Endothelial cell of umbilical vein (primary cell): ENCODE results near the gene SLC38A2. TPM values are rescaled to one million over a fixed set of nuclear protein-coding genes. Genes with fewer than 3 reads are reported as not detected.

Source experiments
- BruUV-seq: library from RNA; stranded (reverse); fragments of 400-500 nt; replicated peaks from 2 replicates; lab custom pipeline; 2021; lab: Mats Ljungman, UMichigan
- CTCF ChIA-PET: fragments of 300-600, 350-600 bp; sonication (Branson Sonifier 250); formaldehyde crosslinking; loops from one replicate; lab custom pipeline; 2021; ENCODE audit warnings: antibody characterized with exemption, inconsistent platforms; lab: Charles Lee
- POLR2A ChIA-PET: fragments of 300-600, 350-600 bp; sonication (Branson Sonifier 250); formaldehyde crosslinking; loops from one replicate; lab custom pipeline; 2021; ENCODE audit warnings: antibody characterized with exemption, inconsistent platforms; lab: Charles Lee
- DNase-seq: peaks from one replicate; pipeline ENCODE4 v3.0.0-alpha.2; 2011; ENCODE audit warnings: low read depth, low spot score
- FAIRE-seq: peaks from 2 replicates; lab custom pipeline; 2011; peaks lifted over from hg19 to GRCh38; lab: Jason Lieb, UNC
- H2AFZ ChIP-seq: 2 replicates; pipeline ENCODE4 v1.6.0; 2012; ENCODE audit warnings: low read depth, low read length, control low read depth, inconsistent platforms
- H3K27ac ChIP-seq: 2 replicates; pipeline ENCODE4 v1.5.1; 2011; ENCODE audit warnings: low read depth, mild to moderate bottlenecking, control low read depth, low read length, moderate library complexity; ENCODE audit not compliant: insufficient read depth
- H3K27me3 ChIP-seq, 2 experiments: 2 replicates each; pipeline versions ENCODE4 v1.6.0 to v1.6.1; 2011; ENCODE audit warnings: low read length in 2 of 2, mixed read lengths in 1 of 2; ENCODE audit not compliant: control insufficient read depth in 2 of 2, insufficient read depth in 2 of 2
- H3K36me3 ChIP-seq, 2 experiments: 2 replicates in 1 of 2; 3 replicates in 1 of 2; pipeline ENCODE4 v1.5.1; 2011; ENCODE audit warnings: low read length in 2 of 2, mild to moderate bottlenecking in 1 of 2, moderate library complexity in 1 of 2; ENCODE audit not compliant: control insufficient read depth in 2 of 2, insufficient read depth in 2 of 2; ENCODE audit errors: extremely low read depth in 1 of 2
- H3K4me1 ChIP-seq: 3 replicates; pipeline ENCODE4 v1.5.1; 2011; ENCODE audit warnings: mild to moderate bottlenecking, low read length; ENCODE audit not compliant: control insufficient read depth, insufficient read depth; ENCODE audit errors: extremely low read depth
- H3K4me2 ChIP-seq: 2 replicates; pipeline ENCODE4 v1.6.1; 2011; ENCODE audit warnings: low read length, control low read depth, mixed read lengths; ENCODE audit not compliant: insufficient read depth
- H3K4me3 ChIP-seq, 3 experiments: fragments of 200-600 bp in 1 of 3; sonication (generic), shearing (Covaris generic) in 1 of 3; replicated peaks in 1 of 3; 2 replicates each; pipeline ENCODE4 v1.5.1; 2011 to 2016; ENCODE audit warnings: control low read depth in 3 of 3, low read length in 3 of 3, mild to moderate bottlenecking in 2 of 3, inconsistent platforms in 1 of 3, low read depth in 1 of 3, moderate library complexity in 1 of 3; ENCODE audit not compliant: insufficient read depth in 1 of 3
- H3K79me2 ChIP-seq: 2 replicates; pipeline ENCODE4 v1.6.0; 2012; ENCODE audit warnings: low read length, inconsistent platforms; ENCODE audit not compliant: control insufficient read depth, insufficient read depth
- H3K9ac ChIP-seq: replicated peaks from 2 replicates; pipeline ENCODE3; 2011; ENCODE audit warnings: low read length, control low read depth; ENCODE audit not compliant: insufficient read depth; ENCODE audit errors: extremely low read depth
- H3K9me1 ChIP-seq: replicated peaks from 3 replicates; pipeline ENCODE4 v1.6.0; 2011; ENCODE audit warnings: mild to moderate bottlenecking, low read length; ENCODE audit not compliant: control insufficient read depth, insufficient read depth; ENCODE audit errors: extremely low read depth
- H3K9me3 ChIP-seq: replicated peaks from 2 replicates; pipeline ENCODE4 v1.5.1; 2012; ENCODE audit warnings: low read length, inconsistent platforms; ENCODE audit not compliant: control insufficient read depth, insufficient read depth
- H4K20me1 ChIP-seq: replicated peaks from 2 replicates; pipeline ENCODE3; 2011; ENCODE audit warnings: mild to moderate bottlenecking, low read length; ENCODE audit not compliant: control insufficient read depth, insufficient read depth; ENCODE audit errors: extremely low read depth
- EZH2 ChIP-seq: IDR thresholded peaks from 2 replicates; pipeline ENCODE4 v1.6.1; 2012; ENCODE audit warnings: borderline replicate concordance, low read depth, mild to moderate bottlenecking, moderate library complexity, low read length, inconsistent platforms; ENCODE audit not compliant: severe bottlenecking
- FOS ChIP-seq: IDR thresholded peaks from 2 replicates; pipeline ENCODE4 v1.6.1; 2011; ENCODE audit warnings: mild to moderate bottlenecking, low read length, moderate library complexity, borderline replicate concordance; ENCODE audit not compliant: insufficient read depth
- GATA2 ChIP-seq: IDR thresholded peaks from 2 replicates; pipeline ENCODE4 v1.7.0; 2011; ENCODE audit warnings: low read depth, mild to moderate bottlenecking, moderate library complexity, mixed read lengths, low read length; ENCODE audit not compliant: insufficient read length, insufficient read depth
- JUN ChIP-seq: IDR thresholded peaks from 2 replicates; pipeline ENCODE4 v1.6.1; 2011; ENCODE audit warnings: borderline replicate concordance, low read depth; ENCODE audit not compliant: insufficient read length, insufficient read depth
- MAX ChIP-seq: IDR thresholded peaks from 2 replicates; pipeline ENCODE4 v1.6.1; 2011; ENCODE audit not compliant: insufficient read depth, insufficient read length
- MYC ChIP-seq: IDR thresholded peaks from one replicate; pipeline ENCODE4 v1.6.1; 2011; ENCODE audit warnings: mild to moderate bottlenecking, low read depth, low read length
- POLR2A ChIP-seq: IDR thresholded peaks from 2 replicates; pipeline ENCODE4 v1.6.1; 2012; ENCODE audit warnings: low read depth, mild to moderate bottlenecking, control low read depth, low read length
- POLR2AphosphoS5 ChIP-seq: IDR thresholded peaks from 2 replicates; pipeline ENCODE4 v1.6.1; 2012; ENCODE audit warnings: low read depth, mild to moderate bottlenecking, control low read depth, low read length, moderate library complexity; ENCODE audit not compliant: insufficient read depth
- dilution Hi-C: fragments of 300-500 bp; cut with MboI; formaldehyde crosslinking; loops from one replicate; pipeline ENCODE4 v1.15.0; 2019; ENCODE audit warnings: low sequenced_read_pairs; ENCODE audit not compliant: extremely low pct_ligation_motif_present
- intact Hi-C: fragments of 100-400 bp; cut with micrococcal nuclease; formaldehyde crosslinking; loops from one replicate; pipeline ENCODE4 v1.10.0; 2022
- polyA plus RNA-seq, 4 experiments: library from polyadenylated mRNA; depleted of rRNA in 3 of 4; stranded (reverse) in 3 of 4; unstranded in 1 of 4; fragments of >200 nt; gene quantifications; 2 replicates each; pipeline versions ENCODE4 v1.2.1 to v1.2.3, GENCODE V29; 2011 to 2012; ENCODE audit warnings: missing spikeins in 1 of 4
- total RNA-seq: library from RNA; stranded (reverse); gene quantifications from 2 replicates; pipeline ENCODE4 v1.2.3, GENCODE V29; 2021
- TF ChIP-seq, protein P1 (sequence below), 2 donors: IDR thresholded peaks; 1 replicate in 1 of 2; 2 replicates in 1 of 2; pipeline ENCODE4 v1.5.1; 2011; ENCODE audit warnings: low read length in 2 of 2, mild to moderate bottlenecking in 2 of 2, moderate library complexity in 2 of 2, control low read depth in 1 of 2, inconsistent platforms in 1 of 2, low read depth in 1 of 2; ENCODE audit not compliant: insufficient read depth in 1 of 2; ENCODE audit errors: extremely low read depth in 1 of 2

The SLC38A2 gene
- total and polyA plus RNA-seq, 2 donors (not counting 3 experiments of a cell fraction or from before 2014, with no cell fraction given): 267 to 427 TPM

GRCh38 chr12:46360370-46360769 lies 12.2 kb downstream of the SLC38A2 start:
- dilution Hi-C loops: no loop called here
- no TSS peak for BruUV-seq
- CTCF ChIA-PET: no interaction called here
- Histone ChIP-seq H3K4me1 (peaks cover 18% of the 10 kb centered on the region), H3K4me3 (no peak overlapping the region), H2AFZ (no peak overlapping the region), H3K4me2 (no peak overlapping the region), H3K9me3 (no peaks in the 10 kb centered on the region), H3K9ac (no peak overlapping the region), H3K27me3 (no peaks in the 10 kb centered on the region), H3K36me3 (peaks cover 27 to 66% of the 10 kb centered on the region in 2 experiments), H3K79me2 (peaks cover 16% of the 10 kb centered on the region), H3K27ac (no peak overlapping the region), H3K9me1 (no peaks in the 10 kb centered on the region), H4K20me1 (peaks cover 46% of the 10 kb centered on the region)
- FAIRE-seq: no peak
- intact Hi-C loops: no loop called here
- DNase-seq: no peak
- POLR2A ChIA-PET: no interaction called here
- no peak for TF ChIP-seq GATA2
- no peak for TF ChIP-seq EZH2
- no peak for TF ChIP-seq MAX
- TF ChIP-seq JUN: no peak
- TF ChIP-seq, protein P1, sequence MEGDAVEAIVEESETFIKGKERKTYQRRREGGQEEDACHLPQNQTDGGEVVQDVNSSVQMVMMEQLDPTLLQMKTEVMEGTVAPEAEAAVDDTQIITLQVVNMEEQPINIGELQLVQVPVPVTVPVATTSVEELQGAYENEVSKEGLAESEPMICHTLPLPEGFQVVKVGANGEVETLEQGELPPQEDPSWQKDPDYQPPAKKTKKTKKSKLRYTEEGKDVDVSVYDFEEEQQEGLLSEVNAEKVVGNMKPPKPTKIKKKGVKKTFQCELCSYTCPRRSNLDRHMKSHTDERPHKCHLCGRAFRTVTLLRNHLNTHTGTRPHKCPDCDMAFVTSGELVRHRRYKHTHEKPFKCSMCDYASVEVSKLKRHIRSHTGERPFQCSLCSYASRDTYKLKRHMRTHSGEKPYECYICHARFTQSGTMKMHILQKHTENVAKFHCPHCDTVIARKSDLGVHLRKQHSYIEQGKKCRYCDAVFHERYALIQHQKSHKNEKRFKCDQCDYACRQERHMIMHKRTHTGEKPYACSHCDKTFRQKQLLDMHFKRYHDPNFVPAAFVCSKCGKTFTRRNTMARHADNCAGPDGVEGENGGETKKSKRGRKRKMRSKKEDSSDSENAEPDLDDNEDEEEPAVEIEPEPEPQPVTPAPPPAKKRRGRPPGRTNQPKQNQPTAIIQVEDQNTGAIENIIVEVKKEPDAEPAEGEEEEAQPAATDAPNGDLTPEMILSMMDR (IDR thresholded peaks at IDR 0.05; ENCODE audit: extremely low read depth in 1 of 2, insufficient read depth in 1 of 2, low read depth in 1 of 2, low read length in 2 of 2): no peak
- no peak for TF ChIP-seq MYC
- no peak for TF ChIP-seq POLR2AphosphoS5
- no peak for TF ChIP-seq POLR2A
- no peak for TF ChIP-seq FOS
